ENCODE measurements around the gene NSG2. TPM values are rescaled to one million over a fixed set of nuclear protein-coding genes. Genes with fewer than 3 reads are reported as not detected.

NSG2 gene
- total RNA-seq, 1 experiment from 2014 or later: not detected

DNA sequence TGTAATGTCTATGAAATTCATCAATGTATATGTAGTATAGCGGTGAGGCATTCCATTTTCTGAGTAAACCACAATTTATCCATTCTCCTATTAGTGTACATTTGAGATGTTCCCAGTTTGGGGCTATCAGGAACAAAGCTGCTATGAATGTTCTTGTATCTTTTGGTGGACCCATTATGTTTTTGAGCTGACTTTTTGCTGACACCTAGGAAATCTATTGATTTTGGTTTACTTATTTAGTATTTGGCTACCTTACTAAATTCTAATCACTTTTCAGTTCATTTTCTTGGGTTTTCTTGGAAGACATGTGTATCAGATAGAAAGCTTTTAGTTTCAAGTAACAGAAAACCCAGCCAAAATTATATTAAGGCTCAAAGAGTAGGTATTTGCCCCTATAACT, 13.7 kb downstream of the NSG2 start:
- no peak for DNase-seq (ENCODE audit: low spot score)

DNA sequence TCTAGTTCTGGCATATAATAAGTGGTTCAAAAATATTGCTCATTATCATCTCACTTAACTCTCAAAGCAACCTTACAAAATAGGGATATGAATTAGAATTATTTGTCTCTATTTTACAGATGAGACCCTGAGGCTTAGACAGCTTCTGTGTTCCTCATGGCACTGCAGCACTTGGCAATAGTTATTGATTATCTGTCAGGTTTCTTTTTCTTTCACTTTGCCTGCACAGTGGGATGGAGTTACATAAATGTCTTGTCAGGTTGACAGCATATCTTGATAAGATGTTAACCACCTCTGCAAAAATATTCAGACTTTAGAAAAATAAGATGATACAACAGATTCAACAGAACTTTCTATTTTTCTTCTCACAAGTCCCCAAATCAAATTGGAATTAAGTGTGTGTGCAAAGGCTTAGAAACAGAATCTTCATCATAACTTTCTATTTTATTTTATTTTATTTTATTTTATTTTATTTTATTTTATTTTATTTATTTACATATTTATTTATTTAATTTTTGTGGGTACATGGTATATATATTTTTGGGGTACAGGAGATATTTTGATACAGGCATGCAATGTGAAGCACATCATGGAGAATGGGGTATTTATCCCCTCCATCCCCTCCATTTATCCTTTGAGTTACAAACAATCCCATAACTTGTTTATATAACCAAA, 17.7 kb downstream of the NSG2 start:
- DNase-seq (ENCODE audit: low spot score): no peak

DNA sequence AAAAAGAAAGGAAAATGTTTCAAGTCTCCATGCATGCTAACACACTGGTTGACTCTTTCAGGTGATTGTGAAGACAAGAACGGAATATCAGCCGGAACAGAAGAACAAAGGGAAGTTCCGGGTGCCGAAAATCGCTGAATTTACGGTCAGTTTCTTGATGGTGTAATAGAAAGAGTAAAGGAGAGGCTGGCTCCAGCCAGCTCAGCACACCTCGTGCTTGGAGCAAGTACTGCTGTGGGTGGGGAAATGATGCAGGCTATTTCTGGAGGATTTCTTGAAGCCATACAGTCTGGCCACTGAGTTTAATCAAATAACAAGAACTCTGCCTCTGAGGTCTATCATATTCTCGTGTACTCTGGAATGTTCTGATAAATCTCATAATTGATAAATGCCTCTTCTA, 18.7 kb downstream of the NSG2 start:
- no peak for DNase-seq (ENCODE audit: low spot score)

DNA sequence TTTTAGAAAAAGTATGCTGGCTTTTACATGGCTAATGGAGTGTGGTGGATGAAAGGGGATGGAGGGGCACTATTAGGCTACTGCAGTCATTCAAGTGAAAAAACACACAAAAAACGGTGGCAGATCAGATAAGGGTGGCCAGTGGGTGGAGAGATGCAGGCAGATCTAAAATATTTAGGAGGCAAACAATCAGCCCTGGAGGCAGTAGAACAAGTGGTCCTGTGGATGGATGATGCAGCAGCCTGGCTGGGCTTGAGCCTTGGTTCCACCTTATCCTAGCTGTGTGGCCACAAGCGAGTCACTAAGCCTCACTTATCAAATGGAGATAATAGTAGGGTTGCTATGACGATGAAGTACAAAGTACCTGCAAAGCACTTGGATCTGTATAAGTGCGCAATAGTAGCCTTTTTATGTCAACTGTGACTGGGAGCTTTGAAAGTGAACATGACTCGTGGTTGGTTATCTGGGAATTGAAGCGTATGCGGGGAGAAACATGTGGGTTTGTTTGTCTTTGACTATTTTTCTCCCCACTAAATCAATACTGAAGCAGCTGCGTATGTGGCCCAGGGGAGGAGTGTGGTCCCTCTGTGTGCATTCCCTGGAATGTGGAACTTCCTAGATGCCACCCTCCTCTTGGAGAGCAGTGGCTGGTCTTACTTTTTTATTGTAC, 20.2 kb downstream of the NSG2 start:
- no peak for DNase-seq (ENCODE audit: low spot score)

DNA sequence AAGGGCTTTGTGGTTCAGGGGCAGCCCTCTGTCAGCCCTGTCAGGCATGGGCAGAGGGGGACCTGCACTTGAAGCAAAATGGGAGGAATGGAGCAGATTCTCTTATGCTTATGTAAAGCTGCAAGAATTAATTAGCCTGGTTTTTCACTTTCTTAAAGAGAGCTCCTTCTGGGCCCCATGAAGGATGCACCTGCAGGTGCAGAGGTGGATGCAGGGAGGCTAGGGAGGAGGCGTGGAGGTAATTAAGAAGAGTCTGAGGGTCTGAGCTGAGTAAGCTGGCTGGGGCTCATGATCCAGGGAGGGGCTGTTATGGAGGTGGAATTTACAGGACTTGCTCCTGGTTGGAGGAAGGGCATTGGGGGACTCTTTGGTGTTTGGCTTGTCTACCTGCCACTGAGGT, 22.0 kb downstream of the NSG2 start:
- DNase-seq (ENCODE audit: low spot score): no peak

DNA sequence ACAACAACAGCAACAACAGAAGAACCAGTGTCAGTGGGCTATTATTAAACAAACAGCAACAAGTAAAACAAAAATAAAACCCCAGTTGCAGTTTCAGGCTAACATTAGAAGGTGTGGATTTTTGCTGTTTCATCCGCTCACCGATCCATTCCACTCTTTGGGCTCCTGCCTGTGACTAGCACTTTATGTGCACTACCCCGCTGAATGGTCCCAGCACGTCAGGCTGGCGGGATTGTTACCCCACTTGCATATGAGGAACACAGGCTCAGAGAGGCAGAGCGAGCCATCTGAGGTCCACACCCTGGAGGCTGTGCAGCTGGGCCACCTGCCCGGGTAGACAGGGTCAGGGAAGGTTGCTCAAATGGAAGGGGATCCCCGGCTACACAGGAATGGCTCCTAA, 26.0 kb downstream of the NSG2 start:
- no peak for DNase-seq (ENCODE audit: low spot score)

DNA sequence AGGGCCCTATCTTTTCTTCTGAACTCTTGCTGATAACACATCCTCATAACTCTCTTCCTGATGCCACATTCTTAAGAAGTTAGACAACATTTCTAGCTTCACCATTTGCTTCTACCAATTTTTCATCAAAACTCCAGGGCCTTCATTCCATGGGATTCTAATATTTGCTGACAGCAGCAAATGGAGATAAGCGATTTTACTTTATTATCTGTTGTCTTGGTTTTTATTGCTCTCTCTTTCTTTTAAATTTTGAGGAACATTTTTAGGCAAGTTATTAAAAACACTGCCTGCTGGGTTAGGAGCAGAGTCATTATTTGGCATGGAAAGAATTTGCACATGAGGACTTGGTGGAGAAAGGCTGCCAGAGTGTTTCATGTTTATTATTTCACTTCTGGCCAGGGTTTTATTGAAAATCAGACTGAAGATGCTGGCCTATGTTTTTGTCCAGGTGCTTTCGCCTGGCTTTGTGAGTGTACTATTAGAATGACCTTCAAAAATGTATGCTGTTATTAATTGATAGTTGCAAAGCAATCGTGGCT, 27.7 kb downstream of the NSG2 start:
- DNase-seq (ENCODE audit: low spot score): no peak

DNA sequence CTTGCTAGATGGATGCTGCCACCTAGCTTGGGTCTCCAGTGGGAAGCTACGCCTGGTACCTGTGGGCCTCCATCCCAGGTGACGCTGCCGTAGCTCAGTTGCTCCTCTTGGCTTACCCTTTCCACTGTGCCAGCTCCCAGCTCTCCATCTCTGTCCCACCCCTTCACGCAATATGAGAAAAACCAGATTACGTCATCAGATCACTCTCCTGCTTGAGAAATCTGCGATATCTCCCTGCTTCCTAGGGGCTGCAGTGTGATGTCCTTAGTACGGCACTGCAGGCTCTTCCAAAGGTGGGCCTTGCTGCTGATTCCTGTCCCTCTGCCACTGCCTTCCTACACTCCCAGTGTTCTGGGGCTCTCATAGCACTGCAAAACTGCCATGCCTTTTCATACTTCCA, 28.9 kb downstream of the NSG2 start:
- no peak for DNase-seq (ENCODE audit: low spot score)

DNA sequence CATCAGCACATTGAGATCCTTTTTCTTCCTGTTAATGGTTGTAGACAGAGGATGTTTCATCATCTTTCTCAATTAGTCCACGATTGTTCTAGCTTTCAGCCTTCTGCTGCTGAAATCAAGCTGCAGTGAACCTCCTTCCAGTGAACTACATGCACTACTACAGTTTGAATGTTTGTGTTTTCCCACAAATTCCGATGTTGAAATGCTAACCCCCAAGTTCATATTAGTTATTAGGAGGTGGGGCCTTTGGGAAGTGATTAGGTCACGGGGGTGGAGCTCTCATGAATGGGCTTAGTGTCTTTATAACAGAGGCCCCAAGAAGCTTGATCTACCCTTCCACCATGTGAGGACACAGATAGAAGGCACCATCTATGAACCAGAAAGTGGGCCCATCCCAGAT, 32.9 kb downstream of the NSG2 start:
- no peak for DNase-seq (ENCODE audit: low spot score)

DNA sequence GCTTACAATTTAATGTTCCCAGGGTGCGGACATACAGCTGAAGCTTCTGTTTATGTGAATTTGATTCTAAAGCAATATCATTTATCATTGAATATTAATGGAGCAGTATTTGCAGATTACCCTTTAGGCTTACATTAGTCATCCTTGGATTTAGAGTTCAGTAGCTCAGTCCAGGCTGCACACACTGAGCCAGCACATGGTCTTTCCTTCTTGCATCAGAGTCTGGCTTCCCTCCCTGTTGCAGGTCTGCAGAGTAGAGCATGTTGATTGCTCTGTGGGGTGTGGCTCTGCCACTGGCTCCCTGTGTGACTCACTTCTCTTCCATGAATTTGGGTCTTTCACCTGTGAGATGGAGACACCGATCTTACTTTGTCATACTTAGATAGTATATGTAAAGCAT, 36.8 kb downstream of the NSG2 start:
- peak; percentile 29 for DNase-seq (ENCODE audit: low spot score)

DNA sequence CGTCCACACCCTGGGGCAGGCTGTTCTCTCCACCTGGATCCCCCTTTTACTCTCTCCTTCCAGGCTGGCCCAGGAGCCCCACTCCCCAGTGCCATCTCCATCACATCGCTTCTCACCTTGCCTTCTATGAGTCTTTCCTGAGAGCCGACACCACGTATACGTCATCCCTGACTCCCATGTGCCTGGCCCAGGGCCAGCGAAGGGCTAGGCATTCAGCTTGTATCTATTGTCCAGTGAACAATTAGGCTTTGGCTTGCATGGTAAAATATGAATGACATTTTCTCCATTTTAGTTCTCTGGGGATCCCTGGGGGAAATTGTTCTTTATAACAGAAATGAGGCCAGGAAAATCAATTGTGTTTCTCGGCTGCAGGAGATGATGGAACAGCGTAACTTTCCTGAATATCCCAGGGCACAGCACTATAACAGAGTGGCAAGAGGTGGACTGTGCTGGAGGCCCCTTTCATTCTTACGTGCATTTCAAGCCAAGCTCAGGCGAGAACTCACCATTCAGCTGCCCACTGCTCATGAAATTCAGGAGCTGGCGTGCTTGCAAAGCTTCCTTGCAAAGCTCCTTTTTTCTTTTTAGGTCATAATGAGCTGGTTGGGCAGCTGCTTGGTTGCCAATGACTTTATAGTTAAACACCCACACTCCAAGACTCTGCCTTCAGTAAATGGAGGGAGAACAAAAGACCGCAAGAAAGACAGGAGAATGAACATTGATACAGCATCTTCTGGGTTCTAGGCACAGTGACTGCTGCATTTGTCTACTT, 37.7 kb downstream of the NSG2 start:
- DNase-seq (ENCODE audit: low spot score): no peak

DNA sequence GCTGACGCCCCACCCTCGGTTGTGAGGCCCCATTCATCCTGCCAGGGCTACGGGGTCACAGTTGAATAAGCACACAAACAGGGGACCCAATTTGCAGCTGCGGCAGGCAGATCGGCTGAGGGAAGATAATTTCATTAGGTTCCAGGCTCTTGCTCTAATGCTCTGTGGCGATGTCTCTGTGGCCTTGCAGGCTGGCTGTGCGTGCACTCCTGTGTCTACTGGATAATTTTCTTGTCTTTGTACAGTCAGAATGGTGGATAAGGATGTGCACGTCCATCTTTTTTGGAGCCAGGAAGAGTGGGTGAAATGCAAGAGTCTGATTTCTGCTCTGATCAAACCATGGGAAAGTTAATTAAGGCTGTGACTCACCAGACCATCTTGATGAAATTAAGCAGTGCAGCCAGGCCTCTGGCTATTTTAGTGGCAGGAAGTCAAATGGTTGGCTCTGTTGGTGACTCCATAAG, 39.2 kb downstream of the NSG2 start:
- DNase-seq (ENCODE audit: low spot score): peak; percentile 29

DNA sequence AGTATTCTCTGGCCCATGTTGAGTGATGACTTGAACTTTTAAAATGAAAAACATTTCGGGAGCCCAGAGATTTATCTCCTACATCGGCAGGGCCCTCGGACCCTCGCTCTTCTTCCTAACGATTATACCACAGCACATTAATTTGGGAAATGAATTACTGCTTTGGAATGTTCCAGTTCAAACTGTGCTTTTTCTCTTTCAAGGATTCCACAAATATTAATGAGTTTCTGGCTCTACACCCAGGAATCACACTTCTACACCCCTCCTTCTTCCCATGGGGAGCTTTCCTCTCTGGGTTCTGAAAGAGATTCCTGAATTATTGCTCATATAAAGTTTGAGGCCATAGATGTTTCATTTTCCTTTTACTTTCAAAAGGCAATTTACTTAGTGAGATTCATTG, 41.2 kb downstream of the NSG2 start:
- DNase-seq (ENCODE audit: low spot score): peak; percentile 76

DNA sequence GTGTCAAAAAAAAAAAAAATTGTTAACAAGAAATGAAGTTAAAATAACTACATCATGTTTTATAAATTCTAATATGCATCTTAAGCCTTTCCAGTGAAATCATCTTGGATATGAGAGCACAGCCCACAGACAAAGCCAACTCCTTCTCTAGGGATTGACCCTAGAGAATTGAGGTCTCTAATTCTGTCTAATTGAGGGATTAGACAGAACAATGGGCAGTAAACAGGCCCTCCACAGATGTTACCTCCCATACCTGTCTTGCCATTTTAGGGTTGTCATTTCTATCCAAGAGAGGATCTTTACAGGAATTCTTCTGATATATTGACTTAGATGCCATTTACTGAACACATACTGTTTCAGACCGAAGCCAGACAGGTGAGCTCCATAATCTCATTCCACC, 42.3 kb downstream of the NSG2 start:
- DNase-seq (ENCODE audit: low spot score): no peak

DNA sequence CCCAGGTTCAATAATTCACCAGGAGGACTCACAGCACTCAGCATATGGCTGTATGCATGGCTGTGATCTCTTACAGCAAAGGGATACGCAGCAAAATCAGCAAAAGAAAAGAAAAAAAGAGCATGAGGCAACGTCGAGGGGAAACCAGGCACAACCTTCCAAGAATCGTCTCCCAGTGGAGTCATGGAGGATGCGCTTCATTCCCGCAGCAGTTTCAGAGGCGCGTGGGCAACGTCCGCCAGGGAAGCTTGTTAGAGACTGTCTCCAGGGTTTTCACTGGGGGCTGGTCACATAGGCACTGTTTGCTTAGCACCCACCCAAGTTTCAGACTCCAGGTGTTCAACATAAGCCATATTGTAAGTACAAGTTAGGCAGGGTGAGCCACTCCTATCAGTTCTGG, 44.6 kb downstream of the NSG2 start:
- no peak for DNase-seq (ENCODE audit: low spot score)

DNA sequence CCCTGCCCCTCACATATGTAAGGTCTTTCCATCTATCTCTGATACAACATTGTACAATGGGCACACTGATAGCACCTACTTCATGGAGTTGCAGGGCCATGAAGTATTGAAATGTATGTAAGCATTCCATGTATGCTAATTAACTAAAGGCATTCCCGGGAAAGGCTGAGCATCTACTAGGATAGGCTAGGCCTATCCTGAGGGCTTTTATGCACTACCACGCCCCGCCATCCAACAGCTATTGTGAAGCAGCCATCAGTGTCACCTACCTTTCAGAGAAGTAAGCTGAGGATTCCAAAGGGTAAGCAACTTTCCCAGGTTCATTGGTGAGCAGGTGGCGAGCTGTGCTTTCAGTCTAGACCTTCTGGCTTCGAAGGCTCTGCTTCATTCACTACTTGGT, 47.6 kb downstream of the NSG2 start:
- no peak for DNase-seq (ENCODE audit: low spot score)

DNA sequence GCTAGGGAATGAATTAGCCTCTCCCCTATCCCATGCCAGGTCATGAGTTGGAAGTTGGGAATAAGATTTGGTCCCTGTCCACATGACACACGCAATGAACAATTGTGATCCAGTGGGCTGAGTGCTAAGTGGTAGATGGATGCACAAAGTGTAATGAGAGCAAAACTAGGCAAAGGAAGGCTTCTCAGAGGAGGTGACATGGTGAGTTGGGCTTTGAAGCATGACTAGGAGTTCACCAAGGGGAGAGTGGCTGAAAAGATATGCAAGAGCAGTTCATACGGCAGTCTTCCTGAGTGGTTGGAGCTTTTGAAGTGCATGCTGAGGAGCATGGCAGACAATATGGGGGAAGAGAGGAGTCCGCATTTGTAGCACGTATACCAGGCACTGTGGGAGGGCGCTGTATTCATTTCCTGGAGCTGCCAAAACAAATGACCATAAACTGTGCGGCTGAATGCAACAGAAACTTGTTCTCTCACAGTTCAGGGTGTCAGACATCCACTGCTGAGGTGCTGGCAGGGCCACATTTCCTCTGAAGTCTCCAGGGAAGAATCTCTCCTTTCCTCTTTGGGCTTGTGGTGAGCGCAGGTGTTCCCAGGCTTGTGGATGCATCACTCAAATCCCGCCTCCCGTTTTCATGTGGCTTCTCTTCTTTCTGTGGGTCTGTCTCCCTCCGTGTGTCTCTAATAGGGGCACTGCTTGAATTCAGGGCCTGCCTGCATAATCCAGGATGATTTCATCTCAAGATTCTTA, 49.5 kb downstream of the NSG2 start:
- peak; percentile 18 for DNase-seq (ENCODE audit: low spot score)

DNA sequence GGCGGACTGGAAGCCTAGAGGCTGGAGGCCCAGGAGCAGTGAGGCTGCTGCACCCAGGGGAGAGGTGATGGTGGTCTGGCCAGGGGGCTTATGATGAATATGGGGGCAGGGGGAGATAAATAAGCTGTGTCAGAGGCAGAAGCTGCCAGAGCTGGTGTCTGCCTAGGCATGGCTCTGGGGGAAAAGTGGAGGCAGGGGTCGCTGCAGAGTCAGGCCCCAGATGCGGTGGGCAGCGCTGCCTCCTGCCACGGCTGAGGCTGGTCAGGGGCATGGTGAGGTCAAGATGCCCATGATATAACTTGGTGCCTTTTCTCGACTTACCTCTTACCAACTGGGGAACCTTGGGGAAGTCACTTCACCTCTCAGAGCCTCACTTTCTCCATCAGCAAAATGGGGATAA, 51.1 kb downstream of the NSG2 start:
- DNase-seq (ENCODE audit: low spot score): no peak

DNA sequence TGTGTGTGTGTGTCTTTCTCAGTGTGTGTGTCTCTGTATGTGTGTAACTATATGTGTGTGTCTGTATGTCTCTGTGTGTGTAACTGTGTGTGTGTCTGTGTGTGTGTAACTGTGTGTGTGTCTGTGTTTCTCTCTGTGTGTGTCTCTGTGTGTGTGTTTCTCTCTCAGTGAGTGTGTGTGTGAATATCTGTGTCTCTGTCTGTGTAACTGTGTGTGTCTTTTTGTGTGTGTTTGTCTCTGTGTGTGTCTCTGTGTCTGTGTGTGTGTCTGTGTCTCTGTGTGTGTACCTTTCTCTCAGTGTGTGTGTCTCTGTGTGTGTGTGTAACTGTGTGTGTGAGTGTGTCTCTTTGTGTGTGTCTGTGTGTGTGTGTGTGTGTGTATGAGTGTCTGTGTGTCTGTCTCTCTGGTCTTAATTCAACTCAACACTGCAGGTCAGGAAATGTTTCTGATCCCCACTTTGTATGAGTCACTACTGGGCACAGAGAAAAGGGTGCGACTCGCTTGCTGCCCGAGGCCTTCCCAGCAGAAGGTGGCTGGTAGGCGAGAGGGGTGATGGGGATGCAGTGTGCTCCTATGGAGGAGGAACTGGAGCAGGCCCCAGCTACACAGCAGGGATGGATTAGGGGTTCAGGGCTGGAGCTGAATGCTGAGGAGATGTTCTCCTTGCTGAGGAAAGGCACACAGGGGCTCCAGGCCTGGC, 52.1 kb downstream of the NSG2 start:
- DNase-seq (ENCODE audit: low spot score): peak; percentile 77

DNA sequence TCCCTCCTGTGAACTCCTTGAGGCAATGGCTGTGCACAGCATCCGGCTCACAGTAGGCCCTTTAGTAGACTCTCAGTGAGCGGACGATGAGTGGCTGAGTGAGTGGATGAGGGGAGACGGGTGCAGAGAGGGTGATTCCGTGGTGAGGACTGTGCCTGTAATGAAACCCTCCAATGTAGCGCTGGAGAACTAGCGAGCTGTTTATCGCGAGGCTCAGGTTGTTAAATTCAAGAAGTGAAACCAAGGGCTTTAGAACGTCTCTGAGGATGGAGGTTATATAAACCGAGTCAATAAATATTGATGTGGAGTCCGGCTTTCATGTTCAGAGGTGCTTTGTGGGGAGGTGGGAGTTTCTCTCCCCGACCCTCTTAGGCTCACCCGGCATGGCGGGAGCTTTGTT, 53.2 kb downstream of the NSG2 start:
- no peak for DNase-seq (ENCODE audit: low spot score)

DNA sequence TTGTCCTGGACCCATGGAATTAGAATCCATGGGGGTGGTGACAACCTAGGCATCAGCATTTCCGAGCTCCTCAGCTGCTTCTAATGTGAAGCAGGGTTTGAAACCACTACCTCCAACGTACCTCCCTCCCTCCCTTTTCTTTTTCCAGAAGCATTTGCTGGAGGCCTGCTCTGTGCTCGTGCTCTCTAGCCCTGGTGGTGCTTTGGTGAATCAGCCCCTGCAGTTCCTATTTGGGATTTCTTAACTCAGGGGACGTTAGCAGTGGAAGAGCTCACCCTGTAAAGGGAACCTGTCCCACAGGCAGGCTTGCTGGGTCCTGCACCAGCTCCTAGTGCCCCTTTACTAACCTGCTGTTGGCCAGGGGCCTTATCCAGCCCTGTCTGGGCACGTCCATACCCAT, 55.0 kb downstream of the NSG2 start:
- DNase-seq (ENCODE audit: low spot score): no peak

Data from A172 (cell line).